HepG2 (cell line): ENCODE data around the gene MYLK. TPM values are rescaled to one million over a fixed set of nuclear protein-coding genes. Genes with fewer than 3 reads are reported as not detected.

Source experiments
- AKAP8 ChIP-seq: sonication (generic); formaldehyde crosslinking; IDR thresholded peaks from 2 replicates; pipeline ENCODE4 v1.5.1; 2020; ENCODE audit warnings: mild to moderate bottlenecking, missing genetic modification reagents
- EEA1 ChIP-seq: sonication (generic); formaldehyde crosslinking; IDR thresholded peaks from 2 replicates; pipeline ENCODE4 v1.5.1; 2020; ENCODE audit warnings: mild to moderate bottlenecking, missing genetic modification reagents, borderline replicate concordance
- FOXM1 ChIP-seq: sonication (generic); formaldehyde crosslinking; IDR thresholded peaks from 2 replicates; pipeline ENCODE4 v1.5.0; 2020; ENCODE audit warnings: missing genetic modification reagents
- HHEX ChIP-seq: IDR thresholded peaks from 2 replicates; pipeline ENCODE4 v1.6.1; 2016; ENCODE audit warnings: control low read depth
- HNRNPK ChIP-seq: fragments of 200-400 bp; formaldehyde crosslinking; IDR thresholded peaks from 2 replicates; pipeline ENCODE4 v1.6.1; 2018; ENCODE audit warnings: low read length, low read depth, moderate library complexity, mild to moderate bottlenecking; ENCODE audit not compliant: poor library complexity, severe bottlenecking
- KAT2B ChIP-seq: fragments of 150-350 bp; IDR thresholded peaks from 2 replicates; pipeline ENCODE4 v1.6.1; 2014; ENCODE audit warnings: low read depth, low read length, borderline replicate concordance
- KLF11 ChIP-seq: IDR thresholded peaks from 2 replicates; pipeline ENCODE4 v1.6.1; 2016; ENCODE audit warnings: missing compliant biosample characterization
- RARG ChIP-seq: sonication (generic); formaldehyde crosslinking; IDR thresholded peaks from 2 replicates; pipeline ENCODE4 v1.4.0; 2020; ENCODE audit warnings: low read depth, mild to moderate bottlenecking, missing genetic modification reagents
- RFXAP ChIP-seq: sonication (generic); formaldehyde crosslinking; IDR thresholded peaks from 2 replicates; pipeline ENCODE4 v1.4.0; 2020; ENCODE audit warnings: missing genetic modification reagents, borderline replicate concordance
- SOX6 ChIP-seq, 2 experiments: fragments of 450-650 bp in 1 of 2; sonication (generic) in 1 of 2; formaldehyde crosslinking in 1 of 2; IDR thresholded peaks; 2 replicates each; pipeline versions ENCODE4 v1.4.0 to v1.6.1; 2017 to 2020; ENCODE audit warnings: antibody characterized with exemption in 1 of 2, mild to moderate bottlenecking in 1 of 2, missing genetic modification reagents in 1 of 2
- SRY ChIP-seq: sonication (generic); formaldehyde crosslinking; IDR thresholded peaks from 2 replicates; pipeline ENCODE4 v1.8.0; 2022; ENCODE audit warnings: mild to moderate bottlenecking, missing genetic modification reagents
- ZBTB21 ChIP-seq: sonication (generic); formaldehyde crosslinking; IDR thresholded peaks from 2 replicates; pipeline ENCODE4 v1.4.0; 2020; ENCODE audit warnings: missing genetic modification reagents
- ZFP90 ChIP-seq: sonication (generic); formaldehyde crosslinking; IDR thresholded peaks from 2 replicates; pipeline ENCODE4 v1.8.0; 2022; ENCODE audit warnings: missing genetic modification reagents, mild to moderate bottlenecking, inconsistent platforms, borderline replicate concordance
- ZMAT3 ChIP-seq: sonication (generic); formaldehyde crosslinking; conservative IDR thresholded peaks from 2 replicates; pipeline ENCODE4 v1.7.0; 2021; ENCODE audit warnings: missing genetic modification reagents
- ZNF101 ChIP-seq: sonication (generic); formaldehyde crosslinking; IDR thresholded peaks from 2 replicates; pipeline ENCODE4 v1.4.0; 2020; ENCODE audit warnings: mild to moderate bottlenecking, low read depth, missing genetic modification reagents, borderline replicate concordance
- ZNF7 ChIP-seq: IDR thresholded peaks from 2 replicates; pipeline ENCODE4 v1.6.1; 2016; ENCODE audit warnings: missing biosample characterization, missing genetic modification reagents
- ZNF761 ChIP-seq: sonication (generic); formaldehyde crosslinking; conservative IDR thresholded peaks from 2 replicates; pipeline ENCODE4 v1.4.0; 2020; ENCODE audit warnings: mild to moderate bottlenecking, missing genetic modification reagents
- polyA plus RNA-seq, 8 experiments: library from polyadenylated mRNA; depleted of rRNA in 3 of 8; stranded (reverse) in 7 of 8; unstranded in 1 of 8; fragments of >200 nt; fragmentation: Illumina TruSeq in 4 of 8; extraction: Trizol in 4 of 8; gene quantifications; 2 replicates each; pipeline versions ENCODE4 v1.2.1 to v1.2.3, GENCODE V29; 2011 to 2016; ENCODE audit warnings: low read depth in 4 of 8, missing spikeins in 1 of 8, mixed read lengths in 1 of 8; ENCODE audit not compliant: insufficient read depth in 1 of 8
- total RNA-seq, 5 experiments: library from RNA; depleted of rRNA; stranded (reverse); fragments of >200 nt; fragmentation: Illumina TruSeq; extraction: Trizol; gene quantifications; 2 replicates each; pipeline ENCODE4 v1.2.3, GENCODE V29; 2016; ENCODE audit warnings: low read depth in 1 of 5
- TF ChIP-seq, protein P1 (sequence below): sonication (generic); formaldehyde crosslinking; IDR thresholded peaks from 2 replicates; pipeline ENCODE4 v1.5.1; 2020; ENCODE audit warnings: mild to moderate bottlenecking, missing genetic modification reagents, moderate library complexity
- TF ChIP-seq, protein P2 (sequence below): sonication (generic); formaldehyde crosslinking; IDR thresholded peaks from 2 replicates; pipeline ENCODE4 v1.4.0; 2020; ENCODE audit warnings: mild to moderate bottlenecking, missing genetic modification reagents

MYLK gene
- total and polyA plus RNA-seq, 2 of the 13 experiments (the other 11 are each of a cell fraction or from before 2014, with no cell fraction given): 10.6 to 34.9 TPM

- TF ChIP-seq RFXAP (CRISPR knock-in tag): no peak
- no peak for TF ChIP-seq AKAP8 (CRISPR knock-in tag)
- TF ChIP-seq SOX6 (IDR thresholded peaks at IDR 0.05): no peak
- peak; percentile 14; the same call in 1 of the 2 replicates for TF ChIP-seq SOX6 (CRISPR knock-in tag; IDR thresholded peaks at IDR 0.05)
- no peak for TF ChIP-seq EEA1 (CRISPR knock-in tag)
- no peak for TF ChIP-seq KAT2B
- TF ChIP-seq ZNF7: no peak
- TF ChIP-seq SRY (CRISPR knock-in tag): no peak
- TF ChIP-seq KLF11 (CRISPR knock-in tag): no peak
- no peak for TF ChIP-seq ZBTB21 (CRISPR knock-in tag)
- TF ChIP-seq, protein P1, sequence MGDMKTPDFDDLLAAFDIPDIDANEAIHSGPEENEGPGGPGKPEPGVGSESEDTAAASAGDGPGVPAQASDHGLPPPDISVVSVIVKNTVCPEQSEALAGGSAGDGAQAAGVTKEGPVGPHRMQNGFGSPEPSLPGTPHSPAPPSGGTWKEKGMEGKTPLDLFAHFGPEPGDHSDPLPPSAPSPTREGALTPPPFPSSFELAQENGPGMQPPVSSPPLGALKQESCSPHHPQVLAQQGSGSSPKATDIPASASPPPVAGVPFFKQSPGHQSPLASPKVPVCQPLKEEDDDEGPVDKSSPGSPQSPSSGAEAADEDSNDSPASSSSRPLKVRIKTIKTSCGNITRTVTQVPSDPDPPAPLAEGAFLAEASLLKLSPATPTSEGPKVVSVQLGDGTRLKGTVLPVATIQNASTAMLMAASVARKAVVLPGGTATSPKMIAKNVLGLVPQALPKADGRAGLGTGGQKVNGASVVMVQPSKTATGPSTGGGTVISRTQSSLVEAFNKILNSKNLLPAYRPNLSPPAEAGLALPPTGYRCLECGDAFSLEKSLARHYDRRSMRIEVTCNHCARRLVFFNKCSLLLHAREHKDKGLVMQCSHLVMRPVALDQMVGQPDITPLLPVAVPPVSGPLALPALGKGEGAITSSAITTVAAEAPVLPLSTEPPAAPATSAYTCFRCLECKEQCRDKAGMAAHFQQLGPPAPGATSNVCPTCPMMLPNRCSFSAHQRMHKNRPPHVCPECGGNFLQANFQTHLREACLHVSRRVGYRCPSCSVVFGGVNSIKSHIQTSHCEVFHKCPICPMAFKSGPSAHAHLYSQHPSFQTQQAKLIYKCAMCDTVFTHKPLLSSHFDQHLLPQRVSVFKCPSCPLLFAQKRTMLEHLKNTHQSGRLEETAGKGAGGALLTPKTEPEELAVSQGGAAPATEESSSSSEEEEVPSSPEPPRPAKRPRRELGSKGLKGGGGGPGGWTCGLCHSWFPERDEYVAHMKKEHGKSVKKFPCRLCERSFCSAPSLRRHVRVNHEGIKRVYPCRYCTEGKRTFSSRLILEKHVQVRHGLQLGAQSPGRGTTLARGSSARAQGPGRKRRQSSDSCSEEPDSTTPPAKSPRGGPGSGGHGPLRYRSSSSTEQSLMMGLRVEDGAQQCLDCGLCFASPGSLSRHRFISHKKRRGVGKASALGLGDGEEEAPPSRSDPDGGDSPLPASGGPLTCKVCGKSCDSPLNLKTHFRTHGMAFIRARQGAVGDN (CRISPR knock-in tag): peak; percentile 24; the same call in 1 of the 2 replicates
- TF ChIP-seq ZMAT3 (CRISPR knock-in tag): no peak
- no peak for TF ChIP-seq RARG
- no peak for TF ChIP-seq ZNF101 (CRISPR knock-in tag)
- no peak for TF ChIP-seq HHEX (CRISPR knock-in tag)
- TF ChIP-seq, protein P2, sequence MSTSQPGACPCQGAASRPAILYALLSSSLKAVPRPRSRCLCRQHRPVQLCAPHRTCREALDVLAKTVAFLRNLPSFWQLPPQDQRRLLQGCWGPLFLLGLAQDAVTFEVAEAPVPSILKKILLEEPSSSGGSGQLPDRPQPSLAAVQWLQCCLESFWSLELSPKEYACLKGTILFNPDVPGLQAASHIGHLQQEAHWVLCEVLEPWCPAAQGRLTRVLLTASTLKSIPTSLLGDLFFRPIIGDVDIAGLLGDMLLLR (CRISPR knock-in tag): no peak
- no peak for TF ChIP-seq HNRNPK
- TF ChIP-seq ZNF761 (CRISPR knock-in tag): no peak
- TF ChIP-seq FOXM1 (CRISPR knock-in tag): no peak
- TF ChIP-seq ZFP90 (CRISPR knock-in tag): no peak
Measured at GRCh38 chr3:123620343-123620742, 263.8 kb downstream of the MYLK start (continued).
